Gastrocnemius medialis (tissue), 4 donors: ENCODE data around the gene KIF16B.

Source experiments
- CTCF ChIP-seq, 5 experiments: fragments of 450-650 bp in 3 of 5; fragments of 200-600 bp in 2 of 5; sonication (generic) in 2 of 5; IDR thresholded peaks in 4 of 5; conservative IDR thresholded peaks in 1 of 5; 1 replicate in 4 of 5; 2 replicates in 1 of 5; pipeline ENCODE4 v1.5.1; 2016 to 2019; ENCODE audit warnings: antibody characterized with exemption in 5 of 5, mild to moderate bottlenecking in 3 of 5, moderate library complexity in 3 of 5
- POLR2A ChIP-seq, 2 donors: fragments of 450-650 bp; IDR thresholded peaks; one replicate each; pipeline ENCODE4 v1.6.1; 2017; ENCODE audit warnings: antibody characterized with exemption in 2 of 2, mild to moderate bottlenecking in 2 of 2, moderate library complexity in 2 of 2

GRCh38 chr20:16606468-16607070 is 33.3 kb upstream of the KIF16B start:
- TF ChIP-seq CTCF (IDR thresholded peaks at IDR 0.05 in 4 of 5, conservative IDR thresholded peaks at IDR 0.05 in 1 of 5) (no peak), POLR2A (IDR thresholded peaks at IDR 0.05) (no peak)
